BLaER1 (cell line): ENCODE data around the gene FAXDC2.

Source experiments
- H3K27ac ChIP-seq: shearing (Covaris generic); formaldehyde crosslinking; 2 replicates; pipeline ENCODE4 v1.8.1; 2022
- H3K27me3 ChIP-seq: shearing (Covaris generic); formaldehyde crosslinking; 2 replicates; pipeline ENCODE4 v1.8.1; 2022
- H3K36me3 ChIP-seq: shearing (Covaris generic); formaldehyde crosslinking; 2 replicates; pipeline ENCODE4 v1.8.1; 2022
- H3K4me1 ChIP-seq: shearing (Covaris generic); formaldehyde crosslinking; 2 replicates; pipeline ENCODE4 v1.8.1; 2022
- H3K4me2 ChIP-seq: shearing (Covaris generic); formaldehyde crosslinking; 2 replicates; pipeline ENCODE4 v1.8.1; 2022
- H3K4me3 ChIP-seq: shearing (Covaris generic); formaldehyde crosslinking; 2 replicates; pipeline ENCODE4 v1.8.1; 2022
- H3K9ac ChIP-seq: shearing (Covaris generic); formaldehyde crosslinking; 2 replicates; pipeline ENCODE4 v1.8.1; 2022
- H3K9me3 ChIP-seq: shearing (Covaris generic); formaldehyde crosslinking; 2 replicates; pipeline ENCODE4 v1.8.1; 2022
- H4K20me1 ChIP-seq: shearing (Covaris generic); formaldehyde crosslinking; 2 replicates; pipeline ENCODE4 v1.8.1; 2022
- Cebpa-rat ChIP-seq: shearing (Covaris generic); IDR thresholded peaks from 2 replicates; pipeline ENCODE4 v1.8.1; 2022

Gene FAXDC2

GRCh38 chr5:154806176-154806575 is 44.2 kb downstream of the FAXDC2 start:
- Histone ChIP-seq H3K27ac (no peak overlapping the region), H3K9me3 (no peaks in the 10 kb centered on the region), H3K27me3 (no peaks in the 10 kb centered on the region), H3K4me1 (0 out of 2 replicates have a peak, but pooled peaks cover 9% of the 10 kb centered on the region), H4K20me1 (peaks cover 97% of the 10 kb centered on the region), H3K9ac (no peak overlapping the region), H3K36me3 (peaks cover 97% of the 10 kb centered on the region), H3K4me2 (no peak overlapping the region), H3K4me3 (no peak overlapping the region)
- TF ChIP-seq Cebpa-rat = no peak

- no peak overlapping the region for H3K4me3 ChIP-seq
- H3K9me3 ChIP-seq = no peaks in the 10 kb centered on the region
- H3K36me3 ChIP-seq = peaks cover 100% of the 10 kb centered on the region
- H3K27me3 ChIP-seq = no peaks in the 10 kb centered on the region
- no peak overlapping the region for H3K27ac ChIP-seq
- no peak overlapping the region for H3K4me2 ChIP-seq
- peaks cover 100% of the 10 kb centered on the region for H4K20me1 ChIP-seq
- no peak for TF ChIP-seq Cebpa-rat
- H3K9ac ChIP-seq = no peak overlapping the region
- peaks cover 17% of the 10 kb centered on the region for H3K4me1 ChIP-seq
These were observed 48.4 kb downstream of the FAXDC2 start for GRCh38 chr5:154802050-154802449.

- no peak for TF ChIP-seq Cebpa-rat
- Histone ChIP-seq H3K36me3 (peaks cover 100% of the 10 kb centered on the region), H3K4me3 (no peak overlapping the region), H3K9ac (no peak overlapping the region), H3K27me3 (no peaks in the 10 kb centered on the region), H4K20me1 (peaks cover 100% of the 10 kb centered on the region), H3K4me1 (peaks cover 17% of the 10 kb centered on the region), H3K4me2 (peak overlapping the region; percentile 23; the same call in 1 of the 2 replicates), H3K27ac (no peak overlapping the region), H3K9me3 (no peaks in the 10 kb centered on the region)
These were observed 49.3 kb downstream of the FAXDC2 start for GRCh38 chr5:154801083-154801482.

GRCh38 chr5:154800582-154800981 is 49.8 kb downstream of the FAXDC2 start:
- Histone ChIP-seq H3K27ac (no peak overlapping the region), H3K9me3 (no peaks in the 10 kb centered on the region), H3K4me3 (no peak overlapping the region), H3K4me1 (peaks cover 17% of the 10 kb centered on the region), H3K27me3 (no peaks in the 10 kb centered on the region), H4K20me1 (peaks cover 96% of the 10 kb centered on the region), H3K4me2 (peak overlapping the region; percentile 23; the same call in 1 of the 2 replicates), H3K36me3 (peaks cover 96% of the 10 kb centered on the region), H3K9ac (no peak overlapping the region)
- no peak for TF ChIP-seq Cebpa-rat

GRCh38 chr5:154797762-154798161 is 52.6 kb downstream of the FAXDC2 start:
- Histone ChIP-seq H3K27ac (no peak overlapping the region), H3K9ac (no peak overlapping the region)
- no peak for TF ChIP-seq Cebpa-rat

GRCh38 chr5:154795235-154795596 is 55.2 kb downstream of the FAXDC2 start:
- Histone ChIP-seq H3K27me3 (no peaks in the 10 kb centered on the region), H3K9ac (no peak overlapping the region), H3K4me3 (no peak overlapping the region), H3K4me1 (peaks cover 8% of the 10 kb centered on the region), H3K9me3 (no peaks in the 10 kb centered on the region), H3K4me2 (no peak overlapping the region), H4K20me1 (peaks cover 95% of the 10 kb centered on the region), H3K36me3 (peaks cover 95% of the 10 kb centered on the region), H3K27ac (no peak overlapping the region)
- TF ChIP-seq Cebpa-rat = no peak

More at GRCh38 chr5:154797762-154798161, 52.6 kb downstream of the FAXDC2 start:
- Histone ChIP-seq H4K20me1 (peaks cover 95% of the 10 kb centered on the region), H3K27me3 (no peaks in the 10 kb centered on the region), H3K4me3 (no peak overlapping the region), H3K9me3 (no peaks in the 10 kb centered on the region), H3K36me3 (peaks cover 95% of the 10 kb centered on the region), H3K4me1 (peaks cover 17% of the 10 kb centered on the region), H3K4me2 (no peak overlapping the region)

- Histone ChIP-seq H4K20me1 (peaks cover 95% of the 10 kb centered on the region), H3K4me2 (no peak overlapping the region)
These were observed 55.7 kb downstream of the FAXDC2 start for GRCh38 chr5:154794525-154795234.

GRCh38 chr5:154793599-154794524 is 56.5 kb downstream of the FAXDC2 start:
- no peak for TF ChIP-seq Cebpa-rat
- Histone ChIP-seq H3K4me2 (no peak overlapping the region), H3K27me3 (no peaks in the 10 kb centered on the region), H3K4me1 (peaks cover 1% of the 10 kb centered on the region; the same call in 1 of the 2 replicates), H3K36me3 (peaks cover 89% of the 10 kb centered on the region), H3K9me3 (no peaks in the 10 kb centered on the region), H3K4me3 (no peak overlapping the region), H3K9ac (no peak overlapping the region), H3K27ac (no peak overlapping the region), H4K20me1 (peaks cover 95% of the 10 kb centered on the region)

More at GRCh38 chr5:154794525-154795234, 55.7 kb downstream of the FAXDC2 start:
- no peak overlapping the region for H3K27ac ChIP-seq
- no peaks in the 10 kb centered on the region for H3K9me3 ChIP-seq
- peaks cover 3% of the 10 kb centered on the region for H3K4me1 ChIP-seq
- H3K27me3 ChIP-seq = no peaks in the 10 kb centered on the region
- TF ChIP-seq Cebpa-rat = no peak
- peaks cover 95% of the 10 kb centered on the region for H3K36me3 ChIP-seq
- H3K4me3 ChIP-seq = no peak overlapping the region
- no peak overlapping the region for H3K9ac ChIP-seq

GRCh38 chr5:154791535-154791934 is 58.9 kb downstream of the FAXDC2 start:
- H3K27me3 ChIP-seq = no peaks in the 10 kb centered on the region
- H3K27ac ChIP-seq = no peak overlapping the region
- TF ChIP-seq Cebpa-rat = no peak
- peaks cover 24% of the 10 kb centered on the region for H3K4me1 ChIP-seq
- H3K4me2 ChIP-seq = no peak overlapping the region
- H3K9me3 ChIP-seq = no peaks in the 10 kb centered on the region
- H4K20me1 ChIP-seq = peaks cover 95% of the 10 kb centered on the region
- no peak overlapping the region for H3K9ac ChIP-seq
- no peak overlapping the region for H3K4me3 ChIP-seq
- peaks cover 77% of the 10 kb centered on the region for H3K36me3 ChIP-seq

- peaks cover 58% of the 10 kb centered on the region for H3K4me1 ChIP-seq
- no peaks in the 10 kb centered on the region for H3K9me3 ChIP-seq
- H3K27me3 ChIP-seq = no peaks in the 10 kb centered on the region
- H4K20me1 ChIP-seq = peaks cover 100% of the 10 kb centered on the region
- peak overlapping the region; percentile 58; the same call in 1 of the 2 replicates for H3K9ac ChIP-seq
- peaks cover 68% of the 10 kb centered on the region for H3K36me3 ChIP-seq
- peak overlapping the region; percentile 70 for H3K4me2 ChIP-seq
- no peak overlapping the region for H3K4me3 ChIP-seq
- H3K27ac ChIP-seq = peak overlapping the region; percentile 59; the same call in 1 of the 2 replicates
- no peak for TF ChIP-seq Cebpa-rat
These were observed 62.2 kb downstream of the FAXDC2 start for GRCh38 chr5:154788212-154788611.
